ENCODE data around the gene USP21. TPM values are rescaled to one million over a fixed set of nuclear protein-coding genes. Genes with fewer than 3 reads are reported as not detected.

Gene USP21
- total and polyA plus RNA-seq, 9 of the 15 experiments (the other 6 are each of a cell fraction or from before 2014, with no cell fraction given), result 4.9 to 52.4 (median 21.6) TPM

DNA sequence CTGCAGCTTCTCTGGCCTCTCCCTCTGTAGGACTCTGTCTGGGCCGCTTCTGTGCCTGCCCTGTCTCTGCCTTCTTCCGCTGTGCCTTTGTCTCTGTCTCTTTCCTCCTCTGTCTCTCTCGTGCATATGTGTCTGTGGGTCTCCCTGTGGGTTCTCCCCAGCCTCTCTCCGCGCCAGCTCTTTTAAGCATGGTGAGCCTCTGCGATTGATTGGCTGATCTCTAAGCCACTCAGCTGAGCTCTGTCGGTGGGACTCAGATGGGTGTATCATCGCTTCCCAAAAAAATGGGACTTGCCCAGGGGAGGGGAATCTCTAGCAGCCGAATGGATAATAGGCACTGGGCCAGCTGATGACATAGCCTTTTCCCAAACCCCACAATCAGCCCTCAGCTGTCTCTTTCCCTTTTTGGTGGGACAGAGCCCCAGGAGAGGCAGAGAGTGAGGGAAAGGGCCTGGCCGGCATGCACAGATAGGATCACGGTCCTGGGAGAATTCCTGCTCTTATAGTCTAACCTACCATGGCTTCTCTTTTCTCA lies 39.7 kb downstream of the USP21 start, which contains the start of gene ADAMTS4 (continued):
- no peak for TF ChIP-seq ASH1L (IDR thresholded peaks at IDR 0.05; ENCODE audit: borderline replicate concordance, low read depth, partially characterized antibody)
- TF ChIP-seq, protein P1, sequence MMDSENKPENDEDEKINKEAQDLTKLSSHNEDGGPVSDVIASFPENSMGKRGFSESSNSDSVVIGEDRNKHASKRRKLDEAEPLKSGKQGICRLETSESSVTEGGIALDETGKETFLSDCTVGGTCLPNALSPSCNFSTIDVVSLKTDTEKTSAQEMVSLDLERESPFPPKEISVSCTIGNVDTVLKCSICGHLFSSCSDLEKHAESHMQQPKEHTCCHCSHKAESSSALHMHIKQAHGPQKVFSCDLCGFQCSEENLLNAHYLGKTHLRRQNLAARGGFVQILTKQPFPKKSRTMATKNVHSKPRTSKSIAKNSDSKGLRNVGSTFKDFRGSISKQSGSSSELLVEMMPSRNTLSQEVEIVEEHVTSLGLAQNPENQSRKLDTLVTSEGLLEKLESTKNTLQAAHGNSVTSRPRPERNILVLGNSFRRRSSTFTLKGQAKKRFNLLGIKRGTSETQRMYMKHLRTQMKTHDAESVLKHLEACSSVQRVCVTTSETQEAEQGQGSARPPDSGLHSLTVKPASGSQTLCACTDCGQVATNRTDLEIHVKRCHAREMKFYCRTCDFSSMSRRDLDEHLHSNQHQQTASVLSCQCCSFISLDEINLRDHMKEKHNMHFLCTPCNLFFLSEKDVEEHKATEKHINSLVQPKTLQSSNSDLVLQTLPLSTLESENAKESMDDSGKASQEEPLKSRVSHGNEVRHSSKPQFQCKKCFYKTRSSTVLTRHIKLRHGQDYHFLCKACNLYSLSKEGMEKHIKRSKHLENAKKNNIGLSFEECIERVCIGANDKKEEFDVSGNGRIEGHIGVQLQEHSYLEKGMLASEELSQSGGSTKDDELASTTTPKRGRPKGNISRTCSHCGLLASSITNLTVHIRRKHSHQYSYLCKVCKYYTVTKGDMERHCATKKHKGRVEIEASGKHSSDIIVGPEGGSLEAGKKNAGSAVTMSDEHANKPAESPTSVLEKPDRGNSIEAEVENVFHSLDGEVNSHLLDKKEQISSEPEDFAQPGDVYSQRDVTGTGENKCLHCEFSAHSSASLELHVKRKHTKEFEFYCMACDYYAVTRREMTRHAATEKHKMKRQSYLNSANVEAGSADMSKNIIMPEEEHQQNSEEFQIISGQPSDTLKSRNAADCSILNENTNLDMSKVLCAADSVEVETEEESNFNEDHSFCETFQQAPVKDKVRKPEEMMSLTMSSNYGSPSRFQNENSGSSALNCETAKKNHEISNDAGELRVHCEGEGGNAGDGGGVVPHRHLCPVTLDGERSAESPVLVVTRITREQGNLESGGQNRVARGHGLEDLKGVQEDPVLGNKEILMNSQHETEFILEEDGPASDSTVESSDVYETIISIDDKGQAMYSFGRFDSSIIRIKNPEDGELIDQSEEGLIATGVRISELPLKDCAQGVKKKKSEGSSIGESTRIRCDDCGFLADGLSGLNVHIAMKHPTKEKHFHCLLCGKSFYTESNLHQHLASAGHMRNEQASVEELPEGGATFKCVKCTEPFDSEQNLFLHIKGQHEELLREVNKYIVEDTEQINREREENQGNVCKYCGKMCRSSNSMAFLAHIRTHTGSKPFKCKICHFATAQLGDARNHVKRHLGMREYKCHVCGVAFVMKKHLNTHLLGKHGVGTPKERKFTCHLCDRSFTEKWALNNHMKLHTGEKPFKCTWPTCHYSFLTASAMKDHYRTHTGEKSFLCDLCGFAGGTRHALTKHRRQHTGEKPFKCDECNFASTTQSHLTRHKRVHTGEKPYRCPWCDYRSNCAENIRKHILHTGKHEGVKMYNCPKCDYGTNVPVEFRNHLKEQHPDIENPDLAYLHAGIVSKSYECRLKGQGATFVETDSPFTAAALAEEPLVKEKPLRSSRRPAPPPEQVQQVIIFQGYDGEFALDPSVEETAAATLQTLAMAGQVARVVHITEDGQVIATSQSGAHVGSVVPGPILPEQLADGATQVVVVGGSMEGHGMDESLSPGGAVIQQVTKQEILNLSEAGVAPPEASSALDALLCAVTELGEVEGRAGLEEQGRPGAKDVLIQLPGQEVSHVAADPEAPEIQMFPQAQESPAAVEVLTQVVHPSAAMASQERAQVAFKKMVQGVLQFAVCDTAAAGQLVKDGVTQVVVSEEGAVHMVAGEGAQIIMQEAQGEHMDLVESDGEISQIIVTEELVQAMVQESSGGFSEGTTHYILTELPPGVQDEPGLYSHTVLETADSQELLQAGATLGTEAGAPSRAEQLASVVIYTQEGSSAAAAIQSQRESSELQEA (IDR thresholded peaks at IDR 0.05; ENCODE audit: low read depth), result no peak
- no peak for TF ChIP-seq ARID1B (IDR thresholded peaks at IDR 0.05)
- no peak for TF ChIP-seq BRD9 (IDR thresholded peaks at IDR 0.05; ENCODE audit: low read depth, partially characterized antibody)
- TF ChIP-seq, protein P2, sequence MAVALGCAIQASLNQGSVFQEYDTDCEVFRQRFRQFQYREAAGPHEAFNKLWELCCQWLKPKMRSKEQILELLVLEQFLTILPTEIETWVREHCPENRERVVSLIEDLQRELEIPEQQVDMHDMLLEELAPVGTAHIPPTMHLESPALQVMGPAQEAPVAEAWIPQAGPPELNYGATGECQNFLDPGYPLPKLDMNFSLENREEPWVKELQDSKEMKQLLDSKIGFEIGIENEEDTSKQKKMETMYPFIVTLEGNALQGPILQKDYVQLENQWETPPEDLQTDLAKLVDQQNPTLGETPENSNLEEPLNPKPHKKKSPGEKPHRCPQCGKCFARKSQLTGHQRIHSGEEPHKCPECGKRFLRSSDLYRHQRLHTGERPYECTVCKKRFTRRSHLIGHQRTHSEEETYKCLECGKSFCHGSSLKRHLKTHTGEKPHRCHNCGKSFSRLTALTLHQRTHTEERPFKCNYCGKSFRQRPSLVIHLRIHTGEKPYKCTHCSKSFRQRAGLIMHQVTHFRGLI (CRISPR knock-in tag; IDR thresholded peaks at IDR 0.05), result no peak
- TF ChIP-seq PTRF (tag; IDR thresholded peaks at IDR 0.05), result no peak
- TF ChIP-seq PTTG1 (tag; IDR thresholded peaks at IDR 0.05; ENCODE audit: low read depth), result no peak
- TF ChIP-seq ZNF263 (CRISPR knock-in tag; IDR thresholded peaks at IDR 0.05; ENCODE audit: borderline replicate concordance), result no peak
- no peak for TF ChIP-seq CREBBP (IDR thresholded peaks at IDR 0.05; ENCODE audit: low read depth, low read length)
- TF ChIP-seq, protein P3, sequence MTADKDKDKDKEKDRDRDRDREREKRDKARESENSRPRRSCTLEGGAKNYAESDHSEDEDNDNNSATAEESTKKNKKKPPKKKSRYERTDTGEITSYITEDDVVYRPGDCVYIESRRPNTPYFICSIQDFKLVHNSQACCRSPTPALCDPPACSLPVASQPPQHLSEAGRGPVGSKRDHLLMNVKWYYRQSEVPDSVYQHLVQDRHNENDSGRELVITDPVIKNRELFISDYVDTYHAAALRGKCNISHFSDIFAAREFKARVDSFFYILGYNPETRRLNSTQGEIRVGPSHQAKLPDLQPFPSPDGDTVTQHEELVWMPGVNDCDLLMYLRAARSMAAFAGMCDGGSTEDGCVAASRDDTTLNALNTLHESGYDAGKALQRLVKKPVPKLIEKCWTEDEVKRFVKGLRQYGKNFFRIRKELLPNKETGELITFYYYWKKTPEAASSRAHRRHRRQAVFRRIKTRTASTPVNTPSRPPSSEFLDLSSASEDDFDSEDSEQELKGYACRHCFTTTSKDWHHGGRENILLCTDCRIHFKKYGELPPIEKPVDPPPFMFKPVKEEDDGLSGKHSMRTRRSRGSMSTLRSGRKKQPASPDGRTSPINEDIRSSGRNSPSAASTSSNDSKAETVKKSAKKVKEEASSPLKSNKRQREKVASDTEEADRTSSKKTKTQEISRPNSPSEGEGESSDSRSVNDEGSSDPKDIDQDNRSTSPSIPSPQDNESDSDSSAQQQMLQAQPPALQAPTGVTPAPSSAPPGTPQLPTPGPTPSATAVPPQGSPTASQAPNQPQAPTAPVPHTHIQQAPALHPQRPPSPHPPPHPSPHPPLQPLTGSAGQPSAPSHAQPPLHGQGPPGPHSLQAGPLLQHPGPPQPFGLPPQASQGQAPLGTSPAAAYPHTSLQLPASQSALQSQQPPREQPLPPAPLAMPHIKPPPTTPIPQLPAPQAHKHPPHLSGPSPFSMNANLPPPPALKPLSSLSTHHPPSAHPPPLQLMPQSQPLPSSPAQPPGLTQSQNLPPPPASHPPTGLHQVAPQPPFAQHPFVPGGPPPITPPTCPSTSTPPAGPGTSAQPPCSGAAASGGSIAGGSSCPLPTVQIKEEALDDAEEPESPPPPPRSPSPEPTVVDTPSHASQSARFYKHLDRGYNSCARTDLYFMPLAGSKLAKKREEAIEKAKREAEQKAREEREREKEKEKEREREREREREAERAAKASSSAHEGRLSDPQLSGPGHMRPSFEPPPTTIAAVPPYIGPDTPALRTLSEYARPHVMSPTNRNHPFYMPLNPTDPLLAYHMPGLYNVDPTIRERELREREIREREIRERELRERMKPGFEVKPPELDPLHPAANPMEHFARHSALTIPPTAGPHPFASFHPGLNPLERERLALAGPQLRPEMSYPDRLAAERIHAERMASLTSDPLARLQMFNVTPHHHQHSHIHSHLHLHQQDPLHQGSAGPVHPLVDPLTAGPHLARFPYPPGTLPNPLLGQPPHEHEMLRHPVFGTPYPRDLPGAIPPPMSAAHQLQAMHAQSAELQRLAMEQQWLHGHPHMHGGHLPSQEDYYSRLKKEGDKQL (CRISPR knock-in tag; IDR thresholded peaks at IDR 0.05; ENCODE audit: borderline replicate concordance), result no peak
- TF ChIP-seq, protein P4, sequence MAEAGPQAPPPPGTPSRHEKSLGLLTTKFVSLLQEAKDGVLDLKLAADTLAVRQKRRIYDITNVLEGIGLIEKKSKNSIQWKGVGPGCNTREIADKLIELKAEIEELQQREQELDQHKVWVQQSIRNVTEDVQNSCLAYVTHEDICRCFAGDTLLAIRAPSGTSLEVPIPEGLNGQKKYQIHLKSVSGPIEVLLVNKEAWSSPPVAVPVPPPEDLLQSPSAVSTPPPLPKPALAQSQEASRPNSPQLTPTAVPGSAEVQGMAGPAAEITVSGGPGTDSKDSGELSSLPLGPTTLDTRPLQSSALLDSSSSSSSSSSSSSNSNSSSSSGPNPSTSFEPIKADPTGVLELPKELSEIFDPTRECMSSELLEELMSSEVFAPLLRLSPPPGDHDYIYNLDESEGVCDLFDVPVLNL (CRISPR knock-in tag; IDR thresholded peaks at IDR 0.05; ENCODE audit: low read depth), result no peak
